Activated naive CD4-positive, alpha-beta T cell (primary cell): Measurements from ENCODE around the gene CASK.
"Not testable (repeated sequence)": the region's sequence is repeated elsewhere in the genome, so short reads cannot be mapped to it uniquely, and the experiment has no call there.

Experiments
- DNase-seq, 4 experiments: peaks; one replicate each; lab custom pipeline; 2025; lab: John Stamatoyannopoulos, UW

The CASK gene

GRCh38 chrX:41634284-41634683 lies 289.1 kb downstream of the CASK start:
- no peak for DNase-seq

GRCh38 chrX:41630091-41630490 lies 293.3 kb downstream of the CASK start:
- no peak for DNase-seq

GRCh38 chrX:41629539-41629938 lies 293.8 kb downstream of the CASK start:
- DNase-seq: no peak

GRCh38 chrX:41621222-41621723 lies 302.1 kb downstream of the CASK start:
- DNase-seq: no peak

- no peak for DNase-seq
Observed at GRCh38 chrX:41619221-41619620, 304.1 kb downstream of the CASK start.

GRCh38 chrX:41616935-41617334 lies 306.4 kb downstream of the CASK start:
- no peak for DNase-seq

GRCh38 chrX:41616255-41616654 lies 307.1 kb downstream of the CASK start:
- no peak for DNase-seq

GRCh38 chrX:41608244-41608643 lies 315.1 kb downstream of the CASK start:
- DNase-seq: no peak

GRCh38 chrX:41607264-41607832 lies 316.0 kb downstream of the CASK start:
- no peak for DNase-seq

GRCh38 chrX:41606057-41606456 lies 317.3 kb downstream of the CASK start:
- DNase-seq: not testable (repeated sequence)

GRCh38 chrX:41604766-41605543 lies 318.4 kb downstream of the CASK start:
- DNase-seq: no peak

- no peak for DNase-seq
Observed at GRCh38 chrX:41604177-41604576, 319.2 kb downstream of the CASK start.

- no peak for DNase-seq
Observed at GRCh38 chrX:41603596-41603995, 319.8 kb downstream of the CASK start.

GRCh38 chrX:41602816-41603345 lies 320.5 kb downstream of the CASK start:
- DNase-seq: no peak

GRCh38 chrX:41600291-41600690 lies 323.1 kb downstream of the CASK start:
- DNase-seq: no peak

GRCh38 chrX:41599507-41599906 lies 323.8 kb downstream of the CASK start:
- DNase-seq: no peak

- DNase-seq: no peak
Observed at GRCh38 chrX:41596596-41596995, 326.8 kb downstream of the CASK start.

- DNase-seq: no peak
Observed at GRCh38 chrX:41594634-41595033, 328.7 kb downstream of the CASK start.

GRCh38 chrX:41591906-41592305 lies 331.4 kb downstream of the CASK start:
- DNase-seq: no peak

- no peak for DNase-seq
Observed at GRCh38 chrX:41590641-41591040, 332.7 kb downstream of the CASK start.

- DNase-seq: no peak
Observed at GRCh38 chrX:41589634-41590270, 333.6 kb downstream of the CASK start.

GRCh38 chrX:41588271-41588670 lies 335.1 kb downstream of the CASK start:
- DNase-seq: no peak
